Measurements from ENCODE around the gene STX8.

- TF ChIP-seq GATA2 (IDR thresholded peaks at IDR 0.05; ENCODE audit: low read depth, low read length): no peak
- no peak for TF ChIP-seq GATA3 (IDR thresholded peaks at IDR 0.05; ENCODE audit: low read depth, low read length)
Observed at GRCh38 chr17:9239793-9240658, 335.6 kb downstream of the STX8 start.

Data from SH-SY5Y (cell line).